ENCODE measurements around the gene PPP1R13B.
A peak's percentile ranks its signal among the peaks of the same experiment; 100 is the strongest.
"Not testable (repeated sequence)": the region's sequence is repeated elsewhere in the genome, so short reads cannot be mapped to it uniquely, and the experiment has no call there.

Gene PPP1R13B

DNA sequence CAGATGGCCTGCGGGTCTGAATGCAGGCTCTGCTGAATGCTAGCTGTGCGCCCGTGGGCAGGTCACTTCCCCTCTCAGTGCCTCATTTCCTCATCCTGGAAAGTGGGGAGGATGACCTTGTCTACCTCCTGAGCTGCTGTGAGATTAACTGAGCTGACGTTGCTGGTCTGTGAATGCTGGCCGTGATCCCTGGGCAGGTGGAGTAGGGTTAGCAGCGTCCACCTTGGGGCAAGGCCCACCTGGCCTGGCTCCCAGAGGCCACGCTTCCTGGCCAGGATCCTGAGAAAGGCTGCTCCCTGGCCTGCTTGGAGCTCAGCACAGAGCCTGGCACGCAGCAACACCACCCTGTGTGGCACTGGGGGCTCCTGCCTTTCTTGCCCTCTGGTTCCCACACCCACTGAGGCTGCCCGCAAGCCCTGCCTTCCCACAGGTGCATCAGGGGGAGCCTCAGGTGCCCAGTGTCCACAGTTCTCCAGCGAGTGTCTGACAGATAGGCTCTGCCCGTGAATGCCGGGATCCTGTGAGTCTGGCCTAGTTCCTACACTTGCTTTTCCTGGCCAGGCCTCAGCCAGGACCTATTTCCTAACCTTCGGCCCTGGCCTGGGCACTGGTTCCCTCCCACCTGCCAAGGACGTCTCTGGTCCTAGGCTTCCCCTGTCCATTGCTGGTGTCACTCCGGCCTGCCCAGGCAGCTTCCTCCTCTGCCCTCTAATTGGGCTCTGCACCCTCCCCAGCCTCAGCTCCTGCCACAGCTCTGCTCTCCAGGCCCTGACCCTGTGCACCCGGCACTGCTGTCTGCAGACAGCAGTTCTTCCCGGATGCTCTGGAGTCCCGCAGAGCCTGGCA lies 43.7 kb upstream of the PPP1R13B start:
- Histone ChIP-seq H3K9ac (ENCODE audit: insufficient read length, low read depth) (no peak overlapping the region), H3K27me3 (ENCODE audit: insufficient read depth, insufficient read length) (no peaks in the 10 kb centered on the region), H3K4me1 (ENCODE audit: insufficient read depth, insufficient read length) (peaks cover 7% of the 10 kb centered on the region), H3K9me3 (ENCODE audit: insufficient read depth, low read length) (no peaks in the 10 kb centered on the region), H3K36me3 (ENCODE audit: insufficient read depth, insufficient read length, low read length) (no peaks in the 10 kb centered on the region), H3K4me3 (ENCODE audit: insufficient read length, low read depth) (no peak overlapping the region)
- no peak for DNase-seq (ENCODE audit: low read depth, low spot score)
- no peak for TF ChIP-seq SUZ12 (IDR thresholded peaks at IDR 0.05; ENCODE audit: extremely low read depth, insufficient read depth, insufficient read length)
- TF ChIP-seq ZNF274 (IDR thresholded peaks at IDR 0.05; ENCODE audit: low read depth, low read length): no peak
- TF ChIP-seq YY1 (IDR thresholded peaks at IDR 0.05; ENCODE audit: insufficient read depth, insufficient read length): no peak

DNA sequence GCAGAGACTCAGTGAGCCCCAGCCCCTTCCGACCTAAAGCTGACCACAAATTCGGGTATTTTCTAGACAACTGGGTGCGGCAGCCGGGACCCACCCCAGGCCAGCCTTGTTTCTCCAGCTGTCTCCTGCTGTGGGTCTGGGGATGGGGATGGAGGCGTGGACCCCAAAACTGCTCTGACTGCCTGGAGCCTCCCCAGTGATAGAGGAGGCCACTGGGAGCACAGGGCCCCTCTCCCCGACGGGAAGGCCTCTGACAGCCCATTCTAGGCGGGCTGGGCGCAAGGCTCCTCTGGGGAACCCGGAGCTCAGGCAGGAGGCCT lies 42.6 kb upstream of the PPP1R13B start:
- peaks cover 10% of the 10 kb centered on the region for H3K4me1 ChIP-seq (ENCODE audit: insufficient read depth, insufficient read length)
- H3K27me3 ChIP-seq (ENCODE audit: insufficient read depth, insufficient read length): no peaks in the 10 kb centered on the region
- DNase-seq (ENCODE audit: low read depth, low spot score): no peak
- H3K9me3 ChIP-seq (ENCODE audit: insufficient read depth, low read length): no peaks in the 10 kb centered on the region
- TF ChIP-seq SUZ12 (IDR thresholded peaks at IDR 0.05; ENCODE audit: extremely low read depth, insufficient read depth, insufficient read length) (no peak), YY1 (IDR thresholded peaks at IDR 0.05; ENCODE audit: insufficient read depth, insufficient read length) (no peak), ZNF274 (IDR thresholded peaks at IDR 0.05; ENCODE audit: low read depth, low read length) (no peak)
- no peaks in the 10 kb centered on the region for H3K36me3 ChIP-seq (ENCODE audit: insufficient read depth, insufficient read length, low read length)
- H3K4me3 ChIP-seq (ENCODE audit: insufficient read length, low read depth): no peak overlapping the region
- no peak overlapping the region for H3K9ac ChIP-seq (ENCODE audit: insufficient read length, low read depth)

DNA sequence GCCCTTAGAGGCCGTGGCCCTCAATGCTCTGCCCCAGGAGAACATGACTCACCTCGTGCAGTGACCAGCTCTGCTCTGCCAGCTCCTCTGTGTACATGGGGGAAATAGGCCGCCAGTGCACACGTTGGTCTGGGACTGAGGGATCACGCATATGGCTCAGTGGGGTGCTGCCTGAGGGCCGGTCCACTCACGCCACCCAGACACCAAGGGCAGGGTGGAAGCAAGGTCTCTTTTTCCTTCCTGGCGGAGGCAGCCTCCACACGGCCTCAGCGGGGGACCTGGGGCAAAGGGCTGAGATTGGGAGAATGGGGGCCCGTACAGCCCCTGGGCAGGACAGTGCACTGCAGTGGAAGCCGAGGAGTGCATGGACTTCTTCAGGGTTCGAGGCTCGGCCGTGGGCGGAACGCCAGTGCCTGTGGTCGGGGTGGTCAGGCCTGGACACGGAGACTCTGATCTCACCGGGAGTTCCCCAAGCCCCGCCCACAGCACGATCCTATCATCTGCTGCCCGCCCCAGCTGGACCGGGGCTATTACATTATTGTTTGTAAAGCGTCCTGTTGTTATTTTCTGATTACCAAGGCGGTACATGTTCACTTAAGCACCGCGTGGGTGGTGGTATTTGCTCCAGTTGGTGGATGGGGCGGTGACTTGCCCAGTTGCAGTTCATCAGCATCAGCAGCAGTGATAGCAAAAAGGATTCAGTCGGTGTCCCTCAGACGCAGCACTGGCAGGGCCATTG lies 42.1 kb upstream of the PPP1R13B start:
- no peak for DNase-seq (ENCODE audit: low read depth, low spot score)
- no peaks in the 10 kb centered on the region for H3K36me3 ChIP-seq (ENCODE audit: insufficient read depth, insufficient read length, low read length)
- H3K9ac ChIP-seq (ENCODE audit: insufficient read length, low read depth): peak overlapping the region; percentile 36
- no peaks in the 10 kb centered on the region for H3K27me3 ChIP-seq (ENCODE audit: insufficient read depth, insufficient read length)
- H3K4me3 ChIP-seq (ENCODE audit: insufficient read length, low read depth): no peak overlapping the region
- no peak for TF ChIP-seq YY1 (IDR thresholded peaks at IDR 0.05; ENCODE audit: insufficient read depth, insufficient read length)
- no peak for TF ChIP-seq SUZ12 (IDR thresholded peaks at IDR 0.05; ENCODE audit: extremely low read depth, insufficient read depth, insufficient read length)
- H3K4me1 ChIP-seq (ENCODE audit: insufficient read depth, insufficient read length): peaks cover 10% of the 10 kb centered on the region
- no peaks in the 10 kb centered on the region for H3K9me3 ChIP-seq (ENCODE audit: insufficient read depth, low read length)

DNA sequence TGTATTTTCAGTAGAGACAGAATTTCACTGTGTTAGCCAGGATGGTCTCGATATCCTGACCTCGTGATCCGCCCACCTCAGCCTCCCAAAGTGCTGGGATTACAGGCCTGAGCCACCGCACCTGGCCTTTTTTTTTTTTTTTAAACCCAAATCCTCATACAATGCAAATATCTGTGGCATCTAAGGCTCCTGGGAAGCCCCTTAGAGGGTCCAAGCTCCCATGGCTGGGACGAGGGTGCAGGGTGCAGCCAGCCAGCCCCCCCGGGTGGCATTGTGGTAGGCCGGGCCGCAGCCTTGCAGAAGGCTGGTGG lies 41.6 kb upstream of the PPP1R13B start:
- not testable (repeated sequence) for DNase-seq (ENCODE audit: low read depth, low spot score); H3K36me3 ChIP-seq (ENCODE audit: insufficient read depth, insufficient read length, low read length); H3K4me3 ChIP-seq (ENCODE audit: insufficient read length, low read depth); H3K9ac ChIP-seq (ENCODE audit: insufficient read length, low read depth); H3K9me3 ChIP-seq (ENCODE audit: insufficient read depth, low read length); H3K27me3 ChIP-seq (ENCODE audit: insufficient read depth, insufficient read length)
- H3K4me1 ChIP-seq (ENCODE audit: insufficient read depth, insufficient read length): peaks cover 10% of the 10 kb centered on the region

DNA sequence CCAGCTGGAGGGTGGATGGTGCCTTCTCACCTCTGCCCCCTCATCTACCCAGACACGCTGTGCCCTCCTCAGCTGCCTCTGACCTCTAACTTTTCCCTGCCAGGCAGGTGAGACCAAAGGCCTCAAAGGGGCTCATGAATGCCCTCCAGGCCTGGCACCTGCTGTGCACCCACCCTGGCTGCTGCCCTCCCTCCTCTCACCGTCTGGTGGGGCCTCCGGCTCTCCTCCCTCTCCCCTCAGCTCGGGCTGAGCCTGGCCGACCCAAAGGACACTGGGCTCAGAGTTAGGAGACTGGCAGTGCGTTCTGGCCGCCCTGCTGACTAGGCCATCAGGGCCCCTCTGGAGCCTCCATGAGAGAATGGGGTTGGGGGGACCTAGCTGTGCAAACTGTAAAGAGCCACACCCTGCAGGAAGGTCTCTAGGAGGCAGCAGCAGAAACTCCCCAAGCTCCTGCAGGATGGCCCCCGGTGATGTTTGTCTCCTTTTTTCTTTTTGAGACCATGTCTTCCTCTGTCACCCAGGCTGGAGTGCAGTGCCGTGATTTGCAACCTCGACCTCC lies 40.3 kb upstream of the PPP1R13B start:
- Histone ChIP-seq H3K9ac (ENCODE audit: insufficient read length, low read depth) (no peak overlapping the region), H3K4me3 (ENCODE audit: insufficient read length, low read depth) (no peak overlapping the region), H3K27me3 (ENCODE audit: insufficient read depth, insufficient read length) (no peaks in the 10 kb centered on the region), H3K36me3 (ENCODE audit: insufficient read depth, insufficient read length, low read length) (no peaks in the 10 kb centered on the region), H3K9me3 (ENCODE audit: insufficient read depth, low read length) (no peaks in the 10 kb centered on the region), H3K4me1 (ENCODE audit: insufficient read depth, insufficient read length) (peaks cover 12% of the 10 kb centered on the region)
- no peak for DNase-seq (ENCODE audit: low read depth, low spot score)
- TF ChIP-seq SUZ12 (IDR thresholded peaks at IDR 0.05; ENCODE audit: extremely low read depth, insufficient read depth, insufficient read length) (no peak), YY1 (IDR thresholded peaks at IDR 0.05; ENCODE audit: insufficient read depth, insufficient read length) (no peak), ZNF274 (IDR thresholded peaks at IDR 0.05; ENCODE audit: low read depth, low read length) (no peak)

DNA sequence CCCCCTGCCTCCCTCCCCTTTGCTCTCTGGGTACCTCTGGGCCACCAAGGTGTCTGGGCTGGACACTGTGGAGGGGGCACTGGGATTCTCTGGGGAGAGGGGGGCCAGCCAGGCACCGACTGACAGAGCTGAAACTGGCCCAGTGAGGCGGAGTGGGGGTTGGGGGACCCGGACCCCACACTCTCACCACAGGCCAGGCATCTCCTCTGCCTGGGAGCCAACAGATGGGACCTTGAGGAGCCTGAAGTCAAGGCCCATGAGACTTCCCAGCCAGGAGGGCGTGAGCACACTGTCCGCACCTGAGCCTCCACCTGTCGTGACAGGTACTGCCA lies 39.8 kb upstream of the PPP1R13B start:
- H3K27me3 ChIP-seq (ENCODE audit: insufficient read depth, insufficient read length): no peaks in the 10 kb centered on the region
- no peaks in the 10 kb centered on the region for H3K36me3 ChIP-seq (ENCODE audit: insufficient read depth, insufficient read length, low read length)
- peak overlapping the region; percentile 9 for H3K9ac ChIP-seq (ENCODE audit: insufficient read length, low read depth)
- H3K4me1 ChIP-seq (ENCODE audit: insufficient read depth, insufficient read length): peaks cover 12% of the 10 kb centered on the region
- no peak overlapping the region for H3K4me3 ChIP-seq (ENCODE audit: insufficient read length, low read depth)
- H3K9me3 ChIP-seq (ENCODE audit: insufficient read depth, low read length): no peaks in the 10 kb centered on the region
- no peak for TF ChIP-seq ZNF274 (IDR thresholded peaks at IDR 0.05; ENCODE audit: low read depth, low read length)
- no peak for TF ChIP-seq SUZ12 (IDR thresholded peaks at IDR 0.05; ENCODE audit: extremely low read depth, insufficient read depth, insufficient read length)
- TF ChIP-seq YY1 (IDR thresholded peaks at IDR 0.05; ENCODE audit: insufficient read depth, insufficient read length): no peak
- DNase-seq (ENCODE audit: low read depth, low spot score): no peak

DNA sequence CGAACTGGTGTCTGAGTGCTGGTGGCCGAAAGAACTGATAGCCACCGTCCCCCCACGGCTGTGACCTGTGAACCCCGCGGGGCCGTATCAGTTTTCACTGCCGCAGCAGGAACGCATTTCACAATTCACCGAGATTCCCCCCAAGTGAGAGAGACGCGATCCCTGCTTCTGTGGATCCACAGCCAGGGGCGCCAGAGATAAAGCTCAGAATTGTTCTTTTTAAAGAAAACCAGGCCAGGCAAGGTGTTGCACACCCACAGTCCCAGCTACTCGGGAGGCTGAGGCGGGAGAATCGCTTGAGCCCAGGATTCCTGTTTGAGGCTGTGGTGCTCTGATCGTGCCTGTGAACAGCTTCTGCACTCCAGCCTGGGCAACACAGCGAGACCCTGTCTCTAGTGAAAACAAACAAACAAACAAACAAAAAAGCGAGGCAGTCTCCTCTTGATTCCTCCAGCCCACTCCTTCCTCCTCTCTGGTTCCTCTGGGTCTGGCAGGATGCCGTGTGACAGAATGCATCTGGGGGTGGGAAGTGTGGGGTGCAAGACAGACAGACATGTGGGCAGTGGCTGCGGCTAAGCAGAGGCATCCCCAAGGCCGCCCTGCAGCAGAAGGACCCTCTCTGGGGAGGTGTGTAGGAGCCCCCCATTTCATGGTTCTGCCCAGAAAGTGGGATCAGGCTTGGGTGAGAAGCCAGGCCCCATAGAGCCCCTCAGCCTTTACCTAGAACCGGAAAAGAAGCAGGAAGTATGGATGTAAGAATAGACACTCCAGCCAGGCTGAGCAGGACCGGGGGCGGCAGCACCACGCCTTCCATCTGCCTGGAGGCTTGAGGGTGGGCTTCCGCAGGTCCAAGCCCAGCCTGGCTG lies 39.2 kb upstream of the PPP1R13B start:
- Histone ChIP-seq H3K9me3 (ENCODE audit: insufficient read depth, low read length) (no peaks in the 10 kb centered on the region), H3K27me3 (ENCODE audit: insufficient read depth, insufficient read length) (no peaks in the 10 kb centered on the region), H3K36me3 (ENCODE audit: insufficient read depth, insufficient read length, low read length) (no peaks in the 10 kb centered on the region), H3K4me1 (ENCODE audit: insufficient read depth, insufficient read length) (peaks cover 12% of the 10 kb centered on the region), H3K4me3 (ENCODE audit: insufficient read length, low read depth) (no peak overlapping the region), H3K9ac (ENCODE audit: insufficient read length, low read depth) (peak overlapping the region; percentile 36)
- no peak for DNase-seq (ENCODE audit: low read depth, low spot score)
- no peak for TF ChIP-seq SUZ12 (IDR thresholded peaks at IDR 0.05; ENCODE audit: extremely low read depth, insufficient read depth, insufficient read length)
- no peak for TF ChIP-seq ZNF274 (IDR thresholded peaks at IDR 0.05; ENCODE audit: low read depth, low read length)
- TF ChIP-seq YY1 (IDR thresholded peaks at IDR 0.05; ENCODE audit: insufficient read depth, insufficient read length): no peak
